Cerebellar nuclear complex (tissue), 1 donor: ENCODE results near the gene KRTAP2-3.
"Not testable (repeated sequence)": the region's sequence is repeated elsewhere in the genome, so short reads cannot be mapped to it uniquely, and the experiment has no call there.

Experiments used
- DNase-seq, 2 experiments: peaks; one replicate each; lab custom pipeline; 2025; lab: John Stamatoyannopoulos, UW

The KRTAP2-3 gene

DNA sequence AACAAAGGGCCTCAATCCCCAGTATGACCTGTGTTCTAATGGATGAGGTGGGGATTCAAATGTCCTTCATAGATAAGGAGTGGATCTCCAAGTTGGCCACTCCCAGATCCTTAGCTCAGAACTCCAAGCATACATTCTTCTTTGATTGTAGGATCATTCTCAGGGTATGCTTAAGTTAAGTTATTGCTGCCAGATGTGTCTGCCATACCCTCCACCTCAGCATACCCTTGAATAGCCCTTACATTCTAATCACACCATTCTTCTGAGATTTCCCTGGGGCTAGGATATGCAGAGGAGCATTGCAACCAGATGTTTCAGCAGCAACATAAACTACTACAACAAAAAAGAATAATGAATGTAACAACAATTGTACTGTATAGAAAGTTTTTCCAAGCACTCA is 7.4 kb upstream of the KRTAP2-3 start:
- DNase-seq = no peak

DNA sequence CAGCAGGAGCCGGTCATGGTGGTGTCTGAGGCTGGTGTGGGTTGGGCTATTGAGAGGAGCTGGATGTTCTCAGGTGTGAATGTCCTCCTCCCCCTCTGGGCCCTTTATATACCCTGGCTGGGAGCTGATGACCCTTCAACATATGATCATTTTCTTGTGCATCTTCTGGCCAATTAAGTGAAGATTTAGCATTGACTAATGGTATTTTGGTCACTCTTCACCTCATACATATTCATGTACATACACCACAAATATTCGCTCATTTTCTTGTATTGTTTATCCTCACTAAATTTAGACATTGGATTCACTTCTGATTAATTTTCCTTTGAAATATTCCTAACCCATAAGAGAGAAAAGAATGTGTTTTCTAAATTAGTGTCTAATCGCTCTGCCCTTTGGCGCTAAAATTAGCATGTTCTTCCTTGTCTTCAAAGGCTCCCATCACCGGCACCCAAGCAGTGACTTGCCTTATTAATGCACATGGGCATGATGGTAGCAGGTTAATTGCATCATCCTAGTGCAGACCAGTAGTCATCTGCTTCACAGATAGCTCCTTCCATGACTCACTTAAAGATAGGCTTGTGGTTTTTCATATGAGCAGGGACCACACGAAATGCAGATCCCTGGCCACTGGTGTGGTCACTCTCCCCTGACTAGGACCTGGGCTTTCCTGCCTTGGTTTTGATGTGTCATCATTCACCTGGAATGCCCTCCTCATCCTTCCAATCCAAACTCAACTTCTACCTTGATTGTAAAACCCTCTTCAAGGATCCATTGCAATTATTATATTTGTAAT is 6.1 kb upstream of the KRTAP2-3 start, which contains the start of gene KRTAP2-4:
TSS of gene KRTAP2-4 (minus strand) at position 51 of the 796 bp plus-strand sequence. CDS start at position 17, 34 bp downstream.
- DNase-seq = no peak

DNA sequence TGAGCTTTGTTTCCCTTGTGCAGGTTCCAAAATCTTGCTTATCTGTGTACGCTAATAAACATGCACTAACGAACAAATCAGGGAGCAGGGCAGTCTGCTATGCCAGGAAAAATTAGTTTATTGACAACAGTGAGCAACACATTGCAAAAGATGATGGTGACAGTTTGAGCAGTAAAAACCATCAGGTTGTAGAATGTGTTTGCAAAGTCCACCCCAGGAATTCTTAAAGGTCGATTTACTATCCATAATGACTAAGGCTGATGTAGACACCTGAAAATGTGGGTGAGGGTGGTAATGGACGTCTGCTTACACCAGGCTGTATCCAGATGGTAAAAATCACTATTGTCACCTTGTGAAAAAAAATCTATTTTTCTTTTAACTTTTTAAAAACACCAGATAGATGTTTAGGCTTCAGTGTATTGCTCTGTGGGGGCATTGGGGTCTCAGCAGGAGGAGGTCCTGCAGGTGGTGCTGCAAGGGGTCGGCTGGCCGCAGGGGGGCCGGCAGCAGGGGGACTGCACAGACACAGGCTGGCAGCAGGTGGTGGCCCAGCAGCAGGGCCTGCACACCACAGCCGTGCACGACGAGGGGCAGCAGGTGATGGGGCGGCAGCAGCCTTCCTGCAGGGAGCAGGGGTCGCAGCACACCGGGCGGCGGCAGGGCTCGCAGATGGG is 5.2 kb upstream of the KRTAP2-3 start:
- DNase-seq = not testable (repeated sequence)

DNA sequence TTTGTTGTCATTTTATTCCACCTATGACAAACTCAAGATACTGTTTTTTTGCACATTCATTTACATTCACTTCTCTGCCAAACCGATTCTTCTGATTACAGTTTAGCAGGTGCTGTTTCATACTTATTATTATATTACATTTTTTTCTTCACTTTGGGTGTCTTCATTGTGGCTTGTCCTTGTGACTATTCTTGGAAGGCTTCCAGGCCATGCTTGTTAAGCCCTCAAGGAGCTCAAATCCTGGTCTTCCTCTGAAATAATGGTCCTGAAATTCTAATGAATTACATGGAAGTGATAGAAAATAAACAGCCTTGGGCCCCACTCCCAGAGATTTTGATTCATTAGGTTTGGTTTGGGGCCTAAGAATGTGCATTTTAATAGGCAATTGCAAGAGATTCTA is 4.4 kb upstream of the KRTAP2-3 start:
- no peak for DNase-seq

DNA sequence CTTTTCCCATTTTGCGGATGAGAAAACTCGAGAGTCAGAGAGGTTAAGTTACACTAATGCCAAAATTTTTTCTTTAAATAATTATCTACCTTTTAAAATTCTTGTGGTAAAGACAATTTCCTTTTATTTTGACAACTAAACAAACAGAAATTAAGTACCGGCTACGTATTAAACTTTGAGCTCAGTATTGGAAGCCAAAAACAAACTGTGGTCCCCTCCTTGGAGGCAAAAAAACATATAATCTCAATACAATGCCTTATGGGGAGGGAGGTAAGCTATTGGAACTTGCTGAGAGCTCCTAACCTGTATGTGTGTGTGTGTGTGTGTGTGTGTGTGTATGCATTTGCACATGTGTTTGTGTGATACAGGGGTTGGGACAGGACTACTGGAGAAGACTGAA is 3.5 kb upstream of the KRTAP2-3 start:
- no peak for DNase-seq

DNA sequence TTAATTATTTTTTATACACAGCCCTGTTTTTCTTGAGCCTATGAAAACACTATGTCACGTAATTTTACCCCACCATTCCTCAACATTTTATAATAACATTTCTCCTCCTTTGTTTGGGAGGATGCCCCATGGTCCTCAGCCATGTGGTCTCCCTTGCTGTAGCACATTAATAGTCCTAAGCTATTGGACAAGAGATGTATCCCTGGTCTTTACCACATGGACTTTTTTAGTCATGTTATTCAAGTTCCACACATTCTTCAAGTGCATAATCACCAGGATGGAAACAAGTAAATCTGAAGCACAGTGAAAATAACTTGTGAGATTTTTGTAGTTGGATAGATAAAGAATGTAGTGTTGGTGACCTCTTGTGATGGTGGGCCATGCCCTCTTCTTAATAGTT is 2.0 kb upstream of the KRTAP2-3 start:
- no peak for DNase-seq

DNA sequence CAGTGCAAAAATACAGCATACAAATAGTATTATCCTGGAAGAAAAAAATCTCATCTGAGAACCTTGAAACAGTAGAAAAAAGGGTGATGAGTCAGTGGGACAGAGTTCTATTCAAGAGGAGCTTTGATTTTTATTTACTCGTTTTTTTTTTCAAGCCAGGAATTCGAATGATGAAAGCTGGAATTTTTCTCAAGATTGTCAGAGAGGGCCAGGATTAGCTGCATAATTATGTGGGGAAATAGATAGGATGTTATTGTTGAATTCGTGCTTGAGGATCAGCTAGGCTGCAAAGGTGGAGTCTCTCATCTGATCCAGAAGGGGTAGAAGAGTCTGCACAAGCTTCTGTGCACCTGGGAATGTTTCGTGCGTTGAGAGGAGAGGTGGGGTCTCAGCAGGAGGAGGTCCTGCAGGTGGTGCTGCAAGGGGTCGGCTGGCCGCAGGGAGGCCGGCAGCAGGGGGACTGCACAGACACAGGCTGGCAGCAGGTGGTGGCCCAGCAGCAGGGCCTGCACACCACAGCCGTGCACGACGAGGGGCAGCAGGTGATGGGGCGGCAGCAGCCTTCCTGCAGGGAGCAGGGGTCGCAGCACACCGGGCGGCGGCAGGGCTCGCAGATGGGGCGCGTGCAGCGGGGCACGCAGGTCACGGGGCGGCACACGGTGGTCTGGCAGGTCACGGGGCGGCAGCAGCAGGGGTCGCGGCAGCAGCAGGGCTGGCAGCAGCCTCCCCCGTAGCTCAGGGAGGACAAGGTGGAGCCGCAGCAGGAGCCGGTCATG is 450 bp downstream of the KRTAP2-3 start:
- not testable (repeated sequence) for DNase-seq

DNA sequence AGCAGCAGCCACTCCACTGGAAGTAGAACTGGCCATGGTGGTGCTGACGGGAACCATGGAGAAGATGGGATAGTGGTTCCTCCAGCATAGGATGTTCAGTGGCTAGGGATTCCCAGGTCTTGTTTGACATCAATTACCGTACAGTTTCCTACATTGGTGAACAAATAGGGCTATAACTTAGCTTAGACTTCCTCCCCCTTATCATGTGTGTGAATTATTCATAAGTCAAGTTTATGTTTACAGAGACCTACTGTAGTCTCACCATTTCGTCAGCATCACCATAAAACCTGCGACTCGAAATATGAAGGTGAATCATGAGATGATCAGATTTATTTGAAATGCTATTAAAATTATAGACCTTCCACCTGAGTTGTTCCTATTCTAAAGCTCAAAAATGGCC is 1.2 kb downstream of the KRTAP2-3 start:
- DNase-seq = no peak

DNA sequence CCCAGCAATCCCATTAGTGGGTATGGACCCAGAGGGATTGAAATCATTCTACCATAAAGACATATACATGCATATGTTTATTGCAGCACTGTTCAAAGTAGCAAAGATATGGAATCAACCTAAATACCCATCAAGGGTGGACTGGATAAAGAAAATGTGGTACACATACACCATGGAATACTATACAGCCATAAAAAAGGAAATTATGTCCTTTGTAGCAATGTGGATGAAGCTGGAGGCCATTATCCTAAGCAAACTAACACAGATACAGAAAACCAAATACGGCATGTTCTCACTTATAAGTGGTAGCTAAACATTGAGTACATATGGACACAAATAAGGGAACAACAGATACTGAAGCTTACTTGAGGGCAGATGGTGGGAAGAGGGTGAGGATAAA is 2.4 kb downstream of the KRTAP2-3 start:
- no peak for DNase-seq

DNA sequence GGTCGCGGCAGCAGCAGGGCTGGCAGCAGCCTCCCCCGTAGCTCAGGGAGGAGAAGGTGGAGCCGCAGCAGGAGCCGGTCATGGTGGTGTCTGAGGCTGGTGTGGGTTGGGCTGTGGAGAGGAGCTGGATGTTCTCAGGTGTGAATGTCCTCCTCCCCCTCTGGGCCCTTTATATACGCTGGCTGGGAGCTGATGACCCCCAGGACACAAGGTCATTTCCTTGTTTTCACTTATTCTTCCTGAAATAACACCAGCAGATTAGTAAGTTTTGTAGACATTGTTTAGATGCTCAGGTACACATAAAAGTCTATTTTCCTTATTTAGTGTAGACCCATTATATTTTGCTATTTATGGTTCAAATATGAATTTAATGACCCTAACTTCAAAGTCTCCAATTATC is 4.8 kb downstream of the KRTAP2-3 start, which contains the start of gene KRTAP2-2:
TSS of gene KRTAP2-2 (minus strand) at position 101 of the 400 bp plus-strand sequence. CDS start at position 82, 19 bp downstream.
- DNase-seq = not testable (repeated sequence)

DNA sequence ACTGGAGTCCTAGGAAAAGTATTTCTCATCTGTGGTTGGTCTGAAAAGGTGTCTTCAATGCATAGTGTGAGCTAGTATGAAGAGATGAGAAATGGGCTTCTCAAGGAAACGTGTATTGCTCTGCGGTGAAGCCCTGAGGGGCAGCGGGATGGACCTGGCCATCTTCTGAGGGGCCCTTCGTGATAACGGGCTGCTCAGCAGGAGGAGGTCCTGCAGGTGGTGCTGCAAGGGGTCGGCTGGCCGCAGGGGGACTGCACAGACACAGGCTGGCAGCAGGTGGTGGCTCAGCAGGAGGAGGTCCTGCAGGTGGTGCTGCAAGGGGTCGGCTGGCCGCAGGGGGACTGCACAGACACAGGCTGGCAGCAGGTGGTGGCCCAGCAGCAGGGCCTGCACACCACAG is 5.4 kb downstream of the KRTAP2-3 start:
- not testable (repeated sequence) for DNase-seq

DNA sequence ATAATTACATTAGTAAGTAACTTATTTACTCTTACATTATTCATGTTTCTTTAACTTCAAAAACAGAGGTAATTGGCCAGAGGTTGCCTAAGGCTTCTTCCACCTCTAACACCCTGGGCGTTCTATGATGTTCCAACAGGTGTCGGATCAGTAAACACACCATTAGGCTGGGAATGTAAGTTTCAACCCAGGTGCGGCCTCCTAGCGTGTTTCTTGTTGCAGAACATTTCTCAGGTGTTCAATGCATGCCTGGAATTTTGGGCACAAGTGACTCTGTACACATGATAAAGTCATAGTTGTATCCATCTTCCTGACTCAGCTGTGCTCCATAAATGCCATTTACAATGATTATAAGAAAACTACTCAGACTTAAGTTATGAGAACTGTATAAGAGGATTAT is 5.9 kb downstream of the KRTAP2-3 start:
- no peak for DNase-seq

DNA sequence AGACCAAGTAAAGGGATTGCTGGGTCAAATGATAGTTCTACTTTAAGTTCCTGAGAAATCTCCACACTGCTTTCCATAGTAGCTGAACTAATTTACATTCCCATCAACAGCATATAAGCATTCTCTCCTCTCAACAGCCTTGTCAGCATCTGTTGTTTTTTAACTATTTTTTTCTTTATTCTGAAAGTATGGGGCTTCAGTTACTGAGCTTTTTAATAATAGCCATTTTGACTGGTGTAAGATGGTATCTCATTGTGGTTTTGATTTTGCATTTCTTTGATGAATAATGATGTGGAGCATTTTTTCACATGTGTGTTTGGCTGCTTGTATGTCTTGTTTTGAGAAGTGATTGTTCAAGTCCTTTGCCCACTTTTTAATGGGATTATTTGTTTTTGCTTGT is 7.3 kb downstream of the KRTAP2-3 start:
- no peak for DNase-seq

DNA sequence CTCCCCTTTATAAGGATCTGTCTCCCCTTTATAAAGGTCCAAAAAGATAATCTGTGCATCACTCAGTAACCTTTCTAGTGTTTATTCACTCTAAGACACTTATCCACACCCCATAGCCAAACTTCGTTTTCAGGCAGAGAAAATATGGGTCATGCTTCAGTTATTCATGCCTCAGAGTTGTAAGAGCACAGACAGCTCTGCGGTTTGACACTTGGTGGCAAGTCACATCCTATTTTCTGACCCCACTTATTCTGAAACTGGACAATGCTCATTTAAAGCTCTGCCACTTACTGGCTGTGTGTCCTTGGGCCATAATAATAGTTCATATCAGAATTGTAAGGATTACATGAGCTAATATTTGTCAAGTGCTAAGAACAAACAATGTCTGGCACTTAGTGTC is 10.8 kb downstream of the KRTAP2-3 start:
- DNase-seq = no peak

DNA sequence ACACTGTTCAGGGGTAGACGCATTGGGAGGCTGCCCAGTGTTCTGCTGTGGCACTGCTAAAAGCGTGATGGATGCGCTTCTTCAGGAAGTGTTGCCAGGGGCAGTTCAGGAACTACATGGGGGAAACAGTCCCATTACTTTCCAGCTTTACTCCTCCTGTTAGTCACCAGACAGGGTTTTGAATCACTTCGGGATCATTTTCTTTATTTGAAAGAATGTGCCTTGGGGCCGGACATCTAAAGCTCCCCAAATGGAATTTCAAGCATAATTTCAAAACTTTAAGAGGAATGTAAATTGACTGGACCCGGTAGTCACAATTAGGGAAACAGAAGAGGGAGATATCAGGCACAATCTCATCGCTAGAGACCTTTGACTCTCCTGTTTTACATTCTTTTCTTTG is 11.5 kb downstream of the KRTAP2-3 start:
- no peak for DNase-seq

DNA sequence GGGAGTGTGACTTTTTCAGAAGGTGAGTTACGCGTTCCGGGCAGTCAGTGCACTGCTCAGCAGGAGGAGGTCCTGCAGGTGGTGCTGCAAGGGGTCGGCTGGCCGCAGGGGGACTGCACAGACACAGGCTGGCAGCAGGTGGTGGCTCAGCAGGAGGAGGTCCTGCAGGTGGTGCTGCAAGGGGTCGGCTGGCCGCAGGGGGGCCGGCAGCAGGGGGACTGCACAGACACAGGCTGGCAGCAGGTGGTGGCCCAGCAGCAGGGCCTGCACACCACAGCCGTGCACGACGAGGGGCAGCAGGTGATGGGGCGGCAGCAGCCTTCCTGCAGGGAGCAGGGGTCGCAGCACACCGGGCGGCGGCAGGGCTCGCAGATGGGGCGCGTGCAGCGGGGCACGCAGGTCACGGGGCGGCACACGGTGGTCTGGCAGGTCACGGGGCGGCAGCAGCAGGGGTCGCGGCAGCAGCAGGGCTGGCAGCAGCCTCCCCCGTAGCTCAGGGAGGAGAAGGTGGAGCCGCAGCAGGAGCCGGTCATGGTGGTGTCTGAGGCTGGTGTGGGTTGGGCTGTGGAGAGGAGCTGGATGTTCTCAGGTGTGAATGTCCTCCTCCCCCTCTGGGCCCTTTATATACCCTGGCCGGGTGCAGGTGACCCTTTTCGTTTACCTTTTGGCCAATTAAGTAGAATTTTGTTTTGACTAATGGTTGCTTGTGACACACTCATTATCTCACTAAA is 13.0 kb downstream of the KRTAP2-3 start, which contains the start of gene KRTAP2-1:
TSS of gene KRTAP2-1 (minus strand) at position 582 of the 731 bp plus-strand sequence. CDS start at position 533, 49 bp downstream.
- DNase-seq = not testable (repeated sequence)

DNA sequence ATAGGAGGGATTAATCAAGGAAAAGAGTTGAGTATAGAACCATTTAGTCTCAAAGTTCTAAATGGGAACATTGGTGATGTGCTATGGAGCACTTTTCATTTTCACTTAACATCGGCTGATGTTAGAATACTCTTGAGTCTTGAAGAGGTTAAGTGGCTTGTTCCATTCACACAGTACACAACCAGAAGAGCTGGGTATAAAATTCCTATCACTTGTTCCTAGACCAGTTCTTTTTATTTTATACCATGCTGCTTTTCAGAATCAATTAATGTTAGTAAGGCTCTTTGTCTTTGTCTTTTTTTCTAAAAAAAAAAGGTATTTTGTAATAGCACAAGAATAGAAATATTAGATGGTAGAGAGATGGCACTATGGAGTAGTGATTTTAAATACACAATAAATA is 17.0 kb downstream of the KRTAP2-3 start:
- no peak for DNase-seq

DNA sequence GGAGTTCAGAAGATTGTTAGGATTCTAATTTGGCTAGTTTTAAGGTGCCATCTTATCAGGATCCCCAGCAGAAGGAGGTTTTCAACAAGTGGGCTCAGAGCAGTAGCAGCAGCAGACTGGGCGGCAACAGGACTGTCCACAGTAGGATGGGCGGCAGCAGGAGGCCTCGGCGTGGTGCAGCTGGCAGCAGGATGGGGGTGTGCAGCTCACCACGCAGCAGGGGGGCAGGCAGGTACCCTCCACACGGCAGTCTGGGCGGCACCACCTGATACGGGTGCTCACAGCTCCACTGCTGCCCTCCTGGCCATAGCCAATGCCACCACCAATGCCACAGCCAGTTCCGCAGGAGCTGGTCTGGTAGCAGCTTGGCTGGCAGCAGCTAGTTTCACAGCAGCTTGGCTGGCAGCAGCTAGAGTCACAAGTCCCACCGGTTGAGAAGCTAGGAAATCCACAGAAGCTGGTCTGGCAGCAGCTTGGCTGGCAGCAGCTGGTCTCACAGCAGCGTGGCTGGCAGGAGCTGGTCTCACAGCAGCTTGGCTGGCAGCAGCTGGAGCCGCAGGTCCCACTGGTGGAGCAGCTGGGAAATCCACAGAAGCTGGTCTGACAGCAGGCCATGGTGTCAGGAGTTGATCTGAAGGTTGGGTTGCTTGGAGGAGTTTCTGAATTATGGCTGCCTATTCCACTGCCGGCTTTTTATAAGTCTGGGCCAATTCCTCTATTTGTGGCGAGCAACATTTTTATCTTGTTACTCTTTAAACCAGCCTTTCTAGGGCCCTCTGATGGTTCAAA is 18.9 kb downstream of the KRTAP2-3 start, which contains the start of gene KRTAP1-1:
TSS of gene KRTAP1-1 (minus strand) at position 668 of the 789 bp plus-strand sequence. CDS start at position 615, 53 bp downstream.
- not testable (repeated sequence) for DNase-seq

DNA sequence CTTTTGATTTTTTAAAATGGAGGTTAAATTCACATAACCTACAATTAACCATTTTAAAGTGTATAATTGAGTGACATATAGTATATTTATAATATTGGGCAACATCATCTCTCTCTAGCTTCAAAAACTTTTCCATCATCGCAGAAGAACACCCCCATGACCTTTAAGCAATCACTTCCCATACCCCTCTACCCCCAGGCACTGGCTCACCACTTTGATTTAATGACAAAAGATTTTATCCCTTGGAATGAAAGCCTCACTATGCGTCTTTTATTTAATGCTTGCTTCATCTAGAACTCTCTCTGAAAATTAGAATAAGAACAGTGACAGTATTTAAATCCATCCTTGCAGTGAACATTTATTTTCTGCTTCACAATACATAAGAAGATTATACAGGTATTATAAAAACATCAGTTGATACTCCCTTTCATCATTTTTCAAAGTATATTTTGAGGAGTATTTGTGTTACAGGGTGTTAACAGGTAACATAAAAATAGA is 22.0 kb downstream of the KRTAP2-3 start:
- DNase-seq = no peak

DNA sequence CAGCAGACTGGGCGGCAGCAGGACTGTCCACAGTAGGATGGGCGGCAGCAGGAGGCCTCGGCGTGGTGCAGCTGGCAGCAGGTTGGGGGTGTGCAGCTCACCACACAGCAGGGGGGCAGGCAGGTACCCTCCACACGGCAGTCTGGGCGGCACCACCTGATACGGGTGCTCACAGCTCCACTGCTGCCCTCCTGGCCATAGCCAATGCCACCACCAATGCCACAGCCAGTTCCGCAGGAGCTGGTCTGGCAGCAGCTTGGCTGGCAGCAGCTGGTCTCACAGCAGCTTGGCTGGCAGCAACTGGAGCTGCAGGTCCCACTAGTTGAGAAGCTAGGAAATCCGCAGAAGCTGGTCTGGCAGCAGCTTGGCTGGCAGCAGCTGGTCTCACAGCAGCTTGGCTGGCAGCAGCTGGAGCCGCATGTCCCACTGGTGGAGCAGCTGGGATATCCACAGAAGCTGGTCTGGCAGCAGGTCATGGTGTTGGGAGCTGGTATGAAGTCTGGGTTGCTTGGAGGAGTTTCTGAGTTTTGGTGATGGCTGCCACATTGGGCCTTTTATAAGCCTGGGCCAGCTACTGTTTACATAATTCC is 25.5 kb downstream of the KRTAP2-3 start, which contains the start of gene KRTAP1-3:
TSS of gene KRTAP1-3 (minus strand) at position 529 of the 590 bp plus-strand sequence. CDS start at position 476, 53 bp downstream.
- DNase-seq = not testable (repeated sequence)
